ENCODE results near the gene DBNDD1.
"Not testable (repeated sequence)": the region's sequence is repeated elsewhere in the genome, so short reads cannot be mapped to it uniquely, and the experiment has no call there.

DBNDD1 gene

GRCh38 chr16:90012991-90013745 is 6.1 kb downstream of the DBNDD1 start:
- no peak for DNase-seq (ENCODE audit: low read depth in 2 of 2, low spot score in 1 of 2)

DNA sequence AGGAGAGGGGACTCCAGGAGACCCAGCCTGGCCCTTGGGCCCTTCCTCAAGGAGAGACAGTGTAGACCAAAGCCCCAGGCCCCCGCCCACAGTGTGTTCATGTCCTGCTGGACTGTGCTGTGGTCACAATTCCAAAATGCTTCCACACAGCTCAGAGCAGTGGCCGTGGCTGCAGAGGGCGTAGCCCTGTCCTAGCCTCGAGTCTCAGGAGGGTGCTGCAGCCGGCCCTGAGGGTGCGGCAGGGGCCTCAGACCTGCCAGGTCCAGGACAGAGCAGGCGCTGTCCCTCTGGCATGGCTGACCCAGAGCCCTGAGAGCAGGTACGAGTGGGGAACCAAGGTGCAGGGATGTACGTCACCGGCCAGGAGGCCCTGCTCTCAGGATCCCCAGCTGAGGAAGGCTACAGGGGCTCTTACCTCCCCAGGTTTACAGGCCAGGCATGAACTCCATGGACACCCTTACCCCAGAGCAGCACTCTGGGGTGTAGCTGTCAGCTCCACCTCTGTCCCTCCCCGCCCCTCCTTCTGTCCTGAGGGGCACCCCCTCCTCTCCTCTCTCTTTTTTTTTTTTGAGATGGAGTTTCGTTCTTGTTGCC is 7.3 kb downstream of the DBNDD1 start:
- no peak for DNase-seq (ENCODE audit: low read depth in 2 of 2, low spot score in 1 of 2)

GRCh38 chr16:90011508-90011819 is 7.8 kb downstream of the DBNDD1 start:
- no peak for DNase-seq (ENCODE audit: low read depth in 2 of 2, low spot score in 1 of 2)

- DNase-seq (ENCODE audit: low read depth in 2 of 2, low spot score in 1 of 2), result no peak
These were observed 8.4 kb downstream of the DBNDD1 start for GRCh38 chr16:90010676-90011507.

DNA sequence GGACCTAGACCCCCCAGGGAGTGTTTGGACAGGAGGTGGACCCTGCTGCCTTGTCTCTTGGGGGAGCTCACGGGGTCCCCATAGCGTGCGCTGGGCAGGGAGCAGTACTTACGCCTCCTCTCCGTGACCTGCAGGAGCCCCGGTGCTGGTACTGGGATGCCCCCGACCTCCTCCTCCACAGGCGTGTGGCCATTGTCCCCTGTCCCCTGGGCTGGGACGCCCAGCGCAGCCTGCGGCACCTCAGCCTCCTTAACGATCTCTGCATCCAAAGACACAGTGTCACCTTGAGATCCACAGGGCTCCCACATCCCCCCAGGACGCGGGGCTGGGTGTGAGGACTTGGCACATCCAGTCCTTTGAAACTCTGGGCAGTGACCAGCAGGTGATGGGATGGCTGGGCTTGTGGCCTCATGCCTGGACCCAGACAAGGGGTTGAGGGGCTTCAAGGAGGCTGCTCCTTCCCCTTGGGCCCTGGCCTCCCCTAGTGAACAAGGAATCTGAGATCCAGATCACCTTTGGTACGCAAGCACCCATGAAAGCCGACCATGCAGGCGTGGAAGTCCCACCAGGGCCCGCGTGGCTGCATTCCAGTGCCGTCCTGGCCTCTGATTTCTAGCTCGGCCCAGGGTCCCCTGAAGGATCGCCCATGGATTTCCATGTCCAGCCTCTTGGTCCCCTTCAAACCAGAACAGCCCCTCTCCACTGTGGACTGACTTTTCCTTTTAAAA is 9.9 kb downstream of the DBNDD1 start:
- no peak for DNase-seq (ENCODE audit: low read depth in 2 of 2, low spot score in 1 of 2)

GRCh38 chr16:90008708-90009145 is 10.5 kb downstream of the DBNDD1 start:
- peak in 1 of 2 donors; percentile 35 for DNase-seq (ENCODE audit: low read depth in 2 of 2, low spot score in 1 of 2)

GRCh38 chr16:90007635-90008234 is 11.5 kb downstream of the DBNDD1 start:
- DNase-seq (ENCODE audit: low read depth in 2 of 2, low spot score in 1 of 2), result not testable (repeated sequence)

GRCh38 chr16:90007015-90007414 is 12.2 kb downstream of the DBNDD1 start:
- DNase-seq (ENCODE audit: low read depth in 2 of 2, low spot score in 1 of 2), result no peak

DNA sequence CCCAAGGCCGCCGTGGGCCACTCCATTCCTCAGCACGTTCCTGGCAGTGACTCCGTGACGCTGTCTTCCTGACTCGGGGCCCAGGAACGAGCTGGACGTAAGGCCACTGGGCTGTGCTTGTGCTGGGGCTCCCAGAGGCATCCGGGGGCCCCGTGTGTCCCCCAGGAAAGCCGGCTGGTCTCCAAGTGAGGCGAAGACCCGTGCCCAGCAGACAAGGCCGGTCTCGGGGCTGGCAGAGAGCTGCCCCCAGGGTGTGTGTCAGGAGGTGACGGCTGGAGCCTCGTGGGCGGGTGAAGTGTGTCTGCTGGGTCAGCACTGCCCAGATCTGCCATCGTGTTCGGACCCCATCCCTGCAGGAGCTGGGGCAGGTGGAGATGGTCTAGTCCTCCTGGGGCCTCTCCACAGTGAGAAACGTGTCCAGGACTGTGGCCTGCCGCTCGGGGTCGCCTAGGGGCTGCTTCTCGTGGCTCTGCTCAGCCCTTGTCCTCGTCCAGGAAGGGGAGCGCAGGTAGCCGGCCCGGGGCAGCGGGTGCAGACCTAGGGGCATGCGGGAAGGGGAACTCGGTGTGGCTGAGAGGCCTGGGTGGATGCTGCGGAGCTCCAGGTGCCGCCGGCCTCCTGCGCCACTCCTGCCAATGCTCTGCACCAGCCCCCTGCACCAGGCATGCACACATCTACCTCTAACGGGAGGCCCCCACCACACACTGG is 13.1 kb downstream of the DBNDD1 start:
- DNase-seq (ENCODE audit: low read depth in 2 of 2, low spot score in 1 of 2), result no peak

- DNase-seq (ENCODE audit: low read depth in 2 of 2, low spot score in 1 of 2), result no peak
These were observed 14.7 kb downstream of the DBNDD1 start for GRCh38 chr16:90004577-90004976.

DNA sequence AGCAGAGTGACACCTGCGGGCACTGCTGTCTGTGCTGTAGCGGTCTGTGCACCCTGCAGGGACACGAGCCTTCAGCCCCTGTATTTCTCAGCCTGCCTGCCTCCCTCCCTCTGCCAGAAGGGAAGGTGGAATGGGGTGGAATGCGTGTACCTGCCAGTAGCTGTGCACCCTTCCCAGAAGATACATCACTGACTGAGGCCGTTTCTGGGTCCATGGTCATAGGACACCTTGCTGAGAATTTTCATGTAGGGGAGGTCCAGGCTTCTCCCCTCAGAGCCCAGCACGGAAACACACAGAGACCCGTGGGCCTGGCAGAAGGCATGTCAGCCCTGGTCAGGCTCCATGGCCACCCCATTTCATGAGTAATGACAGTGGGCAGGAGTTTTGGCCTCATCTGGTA is 16.5 kb downstream of the DBNDD1 start:
- no peak for DNase-seq (ENCODE audit: low read depth in 2 of 2, low spot score in 1 of 2)

DNA sequence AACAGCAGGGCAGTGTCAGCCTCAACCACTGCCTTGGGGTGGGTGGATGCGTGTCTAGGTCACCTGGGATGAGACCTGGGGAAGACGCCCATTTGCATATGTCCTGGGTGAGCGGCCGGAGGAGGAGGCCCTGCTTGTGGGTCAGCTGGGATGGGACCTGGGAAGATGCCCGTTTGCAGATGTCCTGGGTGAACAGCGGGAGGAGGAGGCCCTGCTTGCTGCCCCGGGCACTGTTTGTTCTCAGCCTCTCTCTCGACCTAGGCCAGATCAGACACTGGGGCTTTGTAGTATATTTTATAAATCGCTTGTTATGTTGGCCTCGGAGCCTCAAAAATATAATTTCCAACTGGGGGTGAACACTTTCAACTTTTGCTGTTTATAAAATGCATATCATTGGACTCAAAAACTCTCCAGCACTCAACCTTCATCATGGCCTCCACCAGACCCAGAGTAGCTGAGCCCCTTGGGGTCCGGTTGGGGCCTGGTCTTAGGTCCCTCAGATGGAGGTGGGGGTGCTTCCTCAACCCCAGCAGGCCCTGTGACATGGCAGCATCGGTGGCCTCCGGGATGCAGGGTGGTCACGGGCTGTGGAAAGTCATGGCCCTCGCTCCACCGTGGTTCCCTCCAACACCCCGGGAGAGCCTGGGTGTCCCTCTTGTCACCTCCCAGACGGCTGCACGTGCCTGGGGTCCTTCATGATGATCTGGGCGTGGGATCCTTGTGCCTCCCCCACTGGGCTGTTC is 17.3 kb downstream of the DBNDD1 start:
- no peak for DNase-seq (ENCODE audit: low read depth in 2 of 2, low spot score in 1 of 2)

DNA sequence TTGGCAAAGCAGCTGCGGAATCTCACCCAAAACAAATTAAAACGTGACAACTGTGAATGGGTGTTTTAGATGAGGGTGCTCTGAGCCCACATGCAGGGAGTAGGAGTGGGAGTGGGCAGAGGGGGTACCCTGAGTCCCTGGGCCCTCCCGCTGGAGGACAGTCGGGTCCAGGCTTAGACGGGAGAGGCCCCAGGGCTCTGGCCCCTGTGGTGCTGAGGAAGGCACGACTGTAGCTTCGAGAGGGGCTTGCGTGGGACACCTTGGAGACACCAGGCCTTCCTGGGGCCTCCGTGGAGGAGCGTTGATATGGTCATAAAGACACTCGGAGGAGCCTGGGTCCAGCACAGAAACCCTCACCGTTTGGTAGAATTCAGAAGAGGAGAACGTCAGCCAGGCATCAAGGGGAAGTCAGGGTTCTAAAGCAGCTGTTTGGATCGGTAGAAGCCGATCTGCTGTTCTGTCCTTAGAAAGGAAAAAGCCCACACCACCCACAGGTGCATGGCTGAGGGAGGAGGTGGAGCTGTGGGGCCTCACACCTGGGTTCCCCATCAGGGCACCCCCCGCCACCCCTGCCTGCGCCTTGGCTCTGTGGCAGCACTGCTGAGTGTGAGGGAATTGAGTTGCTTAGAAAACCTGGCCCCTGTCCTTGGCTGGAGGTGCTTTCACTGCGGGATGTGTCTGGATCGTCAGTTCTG is 18.4 kb downstream of the DBNDD1 start:
- DNase-seq (ENCODE audit: low read depth in 2 of 2, low spot score in 1 of 2), result no peak

GRCh38 chr16:89999831-90000574 is 19.3 kb downstream of the DBNDD1 start:
- no peak for DNase-seq (ENCODE audit: low read depth in 2 of 2, low spot score in 1 of 2)

- DNase-seq (ENCODE audit: low read depth in 2 of 2, low spot score in 1 of 2), result no peak
These were observed 23.1 kb downstream of the DBNDD1 start for GRCh38 chr16:89996178-89996489.

DNA sequence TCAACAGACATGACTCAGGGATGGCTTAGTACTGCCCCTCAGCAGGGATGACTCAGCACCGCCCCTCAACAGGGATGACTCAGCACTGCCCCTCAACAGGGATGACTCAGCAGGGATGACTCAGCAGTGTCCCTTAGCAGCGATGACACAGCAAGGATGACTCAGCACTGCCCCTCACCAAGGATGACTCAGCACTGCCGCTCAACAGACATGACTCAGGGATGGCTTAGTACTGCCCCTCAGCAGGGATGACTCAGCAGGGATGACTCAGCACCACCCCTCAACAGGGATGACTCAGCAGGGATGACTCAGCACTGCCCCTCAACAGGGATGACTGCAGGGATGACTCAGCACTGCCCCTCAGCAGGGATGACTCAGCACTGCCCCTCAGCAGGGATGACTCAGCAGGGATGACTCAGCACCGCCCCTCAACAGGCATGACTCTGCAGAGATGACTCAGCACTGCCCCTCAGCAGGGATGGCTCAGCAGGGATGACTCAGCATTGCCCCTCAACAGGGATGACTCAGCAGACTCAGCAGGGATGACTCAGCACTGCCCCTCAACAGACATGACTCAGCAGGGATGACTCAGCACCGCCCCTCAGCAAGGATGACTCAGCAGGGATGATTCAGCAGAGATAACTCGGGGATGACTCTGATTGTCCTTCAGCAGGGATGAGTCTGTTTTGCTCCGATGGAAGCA is 23.6 kb downstream of the DBNDD1 start:
- DNase-seq (ENCODE audit: low read depth in 2 of 2, low spot score in 1 of 2), result not testable (repeated sequence)

DNA sequence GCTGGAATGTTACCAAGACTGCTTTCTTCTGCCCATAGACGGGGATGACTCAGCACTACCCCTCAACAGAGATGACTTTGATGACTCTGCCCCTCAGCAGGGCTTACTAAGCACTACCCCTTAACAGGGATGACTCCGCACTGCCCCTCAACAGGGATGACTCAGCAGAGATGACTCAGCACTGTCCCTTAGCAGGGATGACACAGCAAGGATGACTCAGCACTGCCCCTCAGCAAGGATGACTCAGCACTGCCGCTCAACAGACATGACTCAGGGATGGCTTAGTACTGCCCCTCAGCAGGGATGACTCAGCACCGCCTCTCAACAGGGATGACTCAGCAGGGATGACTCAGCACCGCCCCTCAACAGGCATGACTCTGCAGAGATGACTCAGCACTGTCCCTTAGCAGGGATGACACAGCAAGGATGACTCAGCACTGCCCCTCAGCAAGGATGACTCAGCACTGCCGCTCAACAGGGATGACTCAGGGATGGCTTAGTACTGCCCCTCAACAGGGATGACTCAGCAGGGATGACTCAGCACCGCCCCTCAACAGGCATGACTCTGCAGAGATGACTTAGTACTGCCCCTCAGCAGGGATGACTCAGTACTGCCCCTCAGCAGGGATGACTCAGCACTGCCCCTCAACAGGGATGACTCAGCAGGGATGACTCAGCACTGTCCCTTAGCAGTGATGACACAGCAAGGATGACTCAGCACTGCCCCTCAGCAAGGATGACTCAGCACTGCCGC is 24.4 kb downstream of the DBNDD1 start:
- DNase-seq (ENCODE audit: low read depth in 2 of 2, low spot score in 1 of 2), result not testable (repeated sequence)
